ENCODE data around the gene CST7. TPM values are rescaled to one million over a fixed set of nuclear protein-coding genes. Genes with fewer than 3 reads are reported as not detected.

CST7 gene
- total RNA-seq, 6 experiments from 2014 or later = 1.1 to 4.6 (median 1.5) TPM

DNA sequence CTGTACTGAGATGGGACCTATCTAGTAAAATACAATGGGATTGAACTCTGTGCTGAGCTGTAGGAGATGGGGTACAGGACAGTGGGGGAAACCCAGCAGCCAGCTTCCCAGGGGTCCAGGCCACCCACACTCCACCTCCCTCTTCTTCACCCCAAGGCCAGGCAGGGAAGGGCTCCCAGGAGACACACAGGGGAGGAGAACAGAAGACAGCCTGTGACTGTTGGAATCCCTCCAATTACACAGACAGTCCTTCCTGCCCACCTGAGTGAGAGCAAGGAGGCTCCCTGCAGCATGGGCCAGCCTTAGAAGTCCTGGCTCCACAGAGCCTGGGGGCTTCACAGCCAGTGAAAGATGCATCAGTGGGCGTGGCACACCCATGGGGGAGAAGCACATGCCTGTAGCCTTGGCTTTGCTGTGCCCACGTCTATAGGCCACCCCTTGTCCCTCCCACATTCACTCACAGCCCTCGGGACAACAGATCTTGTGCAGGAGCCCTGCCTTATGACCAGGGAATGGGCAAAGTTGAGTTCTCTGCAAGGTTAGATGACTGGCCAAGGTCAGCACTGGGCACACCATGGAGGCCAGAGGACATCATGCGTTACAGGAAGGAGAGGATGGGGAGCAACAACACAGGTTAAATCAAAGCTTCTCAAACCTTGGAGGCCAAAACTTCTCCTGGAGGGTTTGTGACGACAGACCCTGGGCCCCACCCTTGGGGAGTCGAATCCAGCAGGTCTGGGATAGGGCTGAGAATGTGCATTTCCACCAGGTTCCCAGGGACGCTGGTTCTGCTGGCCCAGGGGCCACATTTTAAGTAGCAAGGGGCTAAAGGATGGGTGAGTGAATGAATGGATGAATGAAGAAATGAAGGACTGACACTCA is 12.3 kb upstream of the CST7 start:
- no peaks in the 10 kb centered on the region for H3K36me3 ChIP-seq
- H3K4me3 ChIP-seq = no peak overlapping the region
- WGBS (ENCODE audit: insufficient coverage, low coverage, low lambda C conversion rate, missing lambda C conversion rate) = 80% methylated on average over 3 of the region's 7 CpGs
- no peaks in the 10 kb centered on the region for H3K4me1 ChIP-seq
- H3K27ac ChIP-seq = no peak overlapping the region
- H3K27me3 ChIP-seq = no peaks in the 10 kb centered on the region
- ATAC-seq (no peak), DNase-seq (no peak)
- intact Hi-C loops (cut with DNase I) = no loop called here
- TF ChIP-seq, protein P1, sequence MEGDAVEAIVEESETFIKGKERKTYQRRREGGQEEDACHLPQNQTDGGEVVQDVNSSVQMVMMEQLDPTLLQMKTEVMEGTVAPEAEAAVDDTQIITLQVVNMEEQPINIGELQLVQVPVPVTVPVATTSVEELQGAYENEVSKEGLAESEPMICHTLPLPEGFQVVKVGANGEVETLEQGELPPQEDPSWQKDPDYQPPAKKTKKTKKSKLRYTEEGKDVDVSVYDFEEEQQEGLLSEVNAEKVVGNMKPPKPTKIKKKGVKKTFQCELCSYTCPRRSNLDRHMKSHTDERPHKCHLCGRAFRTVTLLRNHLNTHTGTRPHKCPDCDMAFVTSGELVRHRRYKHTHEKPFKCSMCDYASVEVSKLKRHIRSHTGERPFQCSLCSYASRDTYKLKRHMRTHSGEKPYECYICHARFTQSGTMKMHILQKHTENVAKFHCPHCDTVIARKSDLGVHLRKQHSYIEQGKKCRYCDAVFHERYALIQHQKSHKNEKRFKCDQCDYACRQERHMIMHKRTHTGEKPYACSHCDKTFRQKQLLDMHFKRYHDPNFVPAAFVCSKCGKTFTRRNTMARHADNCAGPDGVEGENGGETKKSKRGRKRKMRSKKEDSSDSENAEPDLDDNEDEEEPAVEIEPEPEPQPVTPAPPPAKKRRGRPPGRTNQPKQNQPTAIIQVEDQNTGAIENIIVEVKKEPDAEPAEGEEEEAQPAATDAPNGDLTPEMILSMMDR (IDR thresholded peaks at IDR 0.05) = no peak
- no peak for TF ChIP-seq POLR2A (IDR thresholded peaks at IDR 0.05)
- no peaks in the 10 kb centered on the region for H3K9me3 ChIP-seq

- intact Hi-C loops (cut with DNase I) = no loop called here
- Histone ChIP-seq H3K36me3 (no peaks in the 10 kb centered on the region), H3K27ac (no peak overlapping the region), H3K4me3 (no peak overlapping the region), H3K27me3 (no peaks in the 10 kb centered on the region), H3K9me3 (no peaks in the 10 kb centered on the region), H3K4me1 (no peaks in the 10 kb centered on the region)
- TF ChIP-seq POLR2A (IDR thresholded peaks at IDR 0.05) = no peak
- TF ChIP-seq, protein P1 (IDR thresholded peaks at IDR 0.05) = no peak
- no peak for ATAC-seq
- WGBS (ENCODE audit: insufficient coverage, low coverage, low lambda C conversion rate, missing lambda C conversion rate) = no CpG with 5 or more reads among the region's 1 CpG
- no peak for DNase-seq
These were observed 11.5 kb upstream of the CST7 start for GRCh38 chr20:24937579-24937978.

- no peak for TF ChIP-seq POLR2A (IDR thresholded peaks at IDR 0.05)
- TF ChIP-seq, protein P1 (IDR thresholded peaks at IDR 0.05) = no peak
- no peaks in the 10 kb centered on the region for H3K9me3 ChIP-seq
- H3K27ac ChIP-seq = no peak overlapping the region
- H3K4me1 ChIP-seq = no peaks in the 10 kb centered on the region
- no CpG with 5 or more reads among the region's 5 CpGs for WGBS (ENCODE audit: insufficient coverage, low coverage, low lambda C conversion rate, missing lambda C conversion rate)
- H3K27me3 ChIP-seq = no peaks in the 10 kb centered on the region
- no peak for DNase-seq
- no peak overlapping the region for H3K4me3 ChIP-seq
- no peak for ATAC-seq
- intact Hi-C loops (cut with DNase I) = no loop called here
- H3K36me3 ChIP-seq = no peaks in the 10 kb centered on the region
These were observed 10.6 kb upstream of the CST7 start for GRCh38 chr20:24938498-24938897.

DNA sequence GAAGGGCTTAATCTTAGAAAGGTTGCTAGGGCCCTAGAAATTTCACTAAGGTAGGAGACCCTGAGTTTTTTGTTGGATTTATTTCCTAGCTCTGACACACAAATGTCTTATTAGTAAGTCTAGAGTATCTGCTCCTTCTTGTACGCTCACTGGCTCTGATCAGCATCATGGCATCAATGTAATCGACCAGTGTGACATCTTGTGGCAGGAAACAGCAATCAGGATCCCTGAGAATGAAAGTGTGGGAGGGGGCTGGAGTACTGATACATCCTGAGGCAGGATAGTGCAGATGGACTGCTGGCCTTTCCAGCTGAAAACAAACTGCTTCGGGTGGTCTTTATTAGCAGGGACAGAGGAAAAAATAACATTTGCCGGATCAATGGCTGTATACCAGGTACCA is 10.0 kb upstream of the CST7 start:
- no peaks in the 10 kb centered on the region for H3K27me3 ChIP-seq
- no peaks in the 10 kb centered on the region for H3K9me3 ChIP-seq
- DNase-seq = no peak
- intact Hi-C loops (cut with DNase I) = no loop called here
- H3K4me1 ChIP-seq = no peaks in the 10 kb centered on the region
- TF ChIP-seq, protein P1 (IDR thresholded peaks at IDR 0.05) = no peak
- no peak for TF ChIP-seq POLR2A (IDR thresholded peaks at IDR 0.05)
- H3K36me3 ChIP-seq = no peaks in the 10 kb centered on the region
- ATAC-seq = no peak
- no peak overlapping the region for H3K4me3 ChIP-seq
- H3K27ac ChIP-seq = no peak overlapping the region
- WGBS (ENCODE audit: insufficient coverage, low coverage, low lambda C conversion rate, missing lambda C conversion rate) = 83% methylated on average over 4 of the region's 4 CpGs

All from right lobe of liver (tissue), 6 donors.